8988T (cell line): ENCODE measurements around the gene DNAJC16.

Source experiments
- DNase-seq: peaks from one replicate; pipeline ENCODE4 v3.0.0; 2011

Gene DNAJC16

GRCh38 chr1:15541231-15541792, 14.7 kb downstream of the DNAJC16 start:
- no peak for DNase-seq

- DNase-seq = no peak
These were observed 16.0 kb downstream of the DNAJC16 start for GRCh38 chr1:15542388-15543250.

GRCh38 chr1:15543251-15543588, 16.6 kb downstream of the DNAJC16 start:
- DNase-seq = no peak

GRCh38 chr1:15543589-15544568, 17.2 kb downstream of the DNAJC16 start:
- DNase-seq = no peak

- no peak for DNase-seq
These were observed 20.0 kb downstream of the DNAJC16 start for GRCh38 chr1:15546641-15547040.

GRCh38 chr1:15550573-15550972, 23.9 kb downstream of the DNAJC16 start:
- DNase-seq = no peak

- DNase-seq = no peak
These were observed 30.4 kb downstream of the DNAJC16 start for GRCh38 chr1:15557008-15557407.

- no peak for DNase-seq
These were observed 30.9 kb downstream of the DNAJC16 start for GRCh38 chr1:15557594-15557993.

GRCh38 chr1:15558516-15558915, 31.9 kb downstream of the DNAJC16 start:
- DNase-seq = no peak

- no peak for DNase-seq
These were observed 32.7 kb downstream of the DNAJC16 start for GRCh38 chr1:15559189-15559810.

GRCh38 chr1:15568387-15569073, 41.9 kb downstream of the DNAJC16 start:
- DNase-seq = no peak

- DNase-seq = no peak
These were observed 44.2 kb downstream of the DNAJC16 start for GRCh38 chr1:15570861-15571260.

- DNase-seq = no peak
These were observed 44.6 kb downstream of the DNAJC16 start for GRCh38 chr1:15571266-15571665.

GRCh38 chr1:15573477-15573876, 46.8 kb downstream of the DNAJC16 start:
- DNase-seq = no peak

GRCh38 chr1:15574741-15575140, 48.1 kb downstream of the DNAJC16 start:
- DNase-seq = no peak

- DNase-seq = no peak
These were observed 49.0 kb downstream of the DNAJC16 start for GRCh38 chr1:15575549-15576150.

GRCh38 chr1:15577691-15578090, 51.0 kb downstream of the DNAJC16 start:
- DNase-seq = no peak

- DNase-seq = no peak
These were observed 52.5 kb downstream of the DNAJC16 start for GRCh38 chr1:15578921-15579682.

- DNase-seq = no peak
These were observed 53.0 kb downstream of the DNAJC16 start for GRCh38 chr1:15579683-15580047.

- DNase-seq = no peak
These were observed 56.5 kb downstream of the DNAJC16 start for GRCh38 chr1:15583016-15583706.
